Transverse colon (tissue), 4 donors: ENCODE measurements around the gene CTAGE1. TPM values are rescaled to one million over a fixed set of nuclear protein-coding genes. Genes with fewer than 3 reads are reported as not detected.

Experiments used
- DNase-seq: peaks from one replicate; pipeline ENCODE4 v3.0.0-alpha.2; 2019
- H3K27ac ChIP-seq, 4 donors: fragments of 200-600 bp; sonication (generic); 2 replicates each; pipeline ENCODE4 v1.5.1; 2016 to 2018; ENCODE audit warnings: inconsistent platforms in 4 of 4
- H3K27me3 ChIP-seq: fragments of 200-600 bp; sonication (generic); 2 replicates; pipeline ENCODE4 v1.5.1; 2017; ENCODE audit warnings: inconsistent platforms
- H3K36me3 ChIP-seq, 4 donors: fragments of 200-600 bp; sonication (generic); 2 replicates each; pipeline ENCODE4 v1.5.1; 2017 to 2019; ENCODE audit warnings: inconsistent platforms in 4 of 4
- H3K4me1 ChIP-seq, 4 donors: fragments of 200-600 bp; sonication (generic); 2 replicates each; pipeline ENCODE4 v1.5.1; 2017 to 2020; ENCODE audit warnings: inconsistent platforms in 4 of 4
- H3K4me3 ChIP-seq, 4 donors: fragments of 200-600 bp; sonication (generic); 1 replicate in 1 of 4; 2 replicates in 3 of 4; pipeline versions ENCODE4 v1.5.1 to v1.6.1; 2017 to 2019; ENCODE audit warnings: inconsistent platforms in 4 of 4
- H3K9me3 ChIP-seq, 2 donors: fragments of 200-600 bp; sonication (generic); 2 replicates each; pipeline ENCODE4 v1.5.1; 2017 to 2019; ENCODE audit warnings: inconsistent platforms in 2 of 2
- EP300 ChIP-seq: sonication (generic); formaldehyde crosslinking; IDR thresholded peaks from one replicate; pipeline ENCODE4 v1.6.1; 2017; ENCODE audit warnings: antibody characterized with exemption, low read depth
- POLR2A ChIP-seq: fragments of 450-650 bp; IDR thresholded peaks from one replicate; pipeline ENCODE4 v1.6.1; 2016; ENCODE audit warnings: antibody characterized with exemption, mild to moderate bottlenecking, moderate library complexity
- POLR2AphosphoS5 ChIP-seq, 3 donors: sonication (generic); formaldehyde crosslinking; IDR thresholded peaks; one replicate each; pipeline ENCODE4 v1.6.1; 2016; ENCODE audit warnings: antibody characterized with exemption in 3 of 3
- WGBS, 2 donors: methylation state at CpG; one replicate each; pipeline ENCODE4 v1.1.5; 2018; ENCODE audit warnings: low coverage in 1 of 2; 5-methylcytosine and 5-hydroxymethylcytosine counted together
- in situ Hi-C, 4 donors: fragments of 200-750 bp; cut with MboI; loops; one replicate each; pipeline versions ENCODE4 v1.15.0 to v1.15.1; 2017; ENCODE audit warnings: low sequenced_read_pairs in 3 of 4, low pct_ligation_motif_present in 1 of 4, low pct_unique_long_range_greater_than_20kb in 1 of 4
- intact Hi-C: fragments of 100-400 bp; cut with DNase I; formaldehyde crosslinking; loops from one replicate; pipeline ENCODE4 v1.15.1; 2023; ENCODE audit warnings: low total_unique reads
- total RNA-seq, 4 donors: library from RNA; depleted of rRNA; stranded (reverse); fragments of >200 nt; gene quantifications; one replicate each; pipeline ENCODE4 v1.1.0, GENCODE V29; 2016
- TF ChIP-seq, protein P1 (sequence below), 5 experiments: fragments of 200-600 bp in 3 of 5; fragments of 450-650 bp in 2 of 5; sonication (generic) in 3 of 5; IDR thresholded peaks; 1 replicate in 2 of 5; 2 replicates in 3 of 5; pipeline ENCODE4 v1.5.1; 2016 to 2017; ENCODE audit warnings: antibody characterized with exemption in 5 of 5, inconsistent platforms in 3 of 5, mild to moderate bottlenecking in 2 of 5, moderate library complexity in 1 of 5

CTAGE1 gene
- total RNA-seq, 4 donors from 2014 or later = not detected

- DNase-seq = no peak
- intact Hi-C loops = no loop called here
- 93% methylated on average over 3 of the region's 3 CpGs; no CpG with 5 or more reads in 1 of the 2 donors for WGBS, 2 donors
- Histone ChIP-seq H3K27me3 (no peaks in the 10 kb centered on the region), H3K9me3 (peaks cover 5 to 6% of the 10 kb centered on the region in 2 donors), H3K4me3 (no peak overlapping the region), H3K36me3 (no peaks in the 10 kb centered on the region), H3K4me1 (no peaks in the 10 kb centered on the region), H3K27ac (no peak overlapping the region)
- TF ChIP-seq EP300 = no peak
- TF ChIP-seq, protein P1, sequence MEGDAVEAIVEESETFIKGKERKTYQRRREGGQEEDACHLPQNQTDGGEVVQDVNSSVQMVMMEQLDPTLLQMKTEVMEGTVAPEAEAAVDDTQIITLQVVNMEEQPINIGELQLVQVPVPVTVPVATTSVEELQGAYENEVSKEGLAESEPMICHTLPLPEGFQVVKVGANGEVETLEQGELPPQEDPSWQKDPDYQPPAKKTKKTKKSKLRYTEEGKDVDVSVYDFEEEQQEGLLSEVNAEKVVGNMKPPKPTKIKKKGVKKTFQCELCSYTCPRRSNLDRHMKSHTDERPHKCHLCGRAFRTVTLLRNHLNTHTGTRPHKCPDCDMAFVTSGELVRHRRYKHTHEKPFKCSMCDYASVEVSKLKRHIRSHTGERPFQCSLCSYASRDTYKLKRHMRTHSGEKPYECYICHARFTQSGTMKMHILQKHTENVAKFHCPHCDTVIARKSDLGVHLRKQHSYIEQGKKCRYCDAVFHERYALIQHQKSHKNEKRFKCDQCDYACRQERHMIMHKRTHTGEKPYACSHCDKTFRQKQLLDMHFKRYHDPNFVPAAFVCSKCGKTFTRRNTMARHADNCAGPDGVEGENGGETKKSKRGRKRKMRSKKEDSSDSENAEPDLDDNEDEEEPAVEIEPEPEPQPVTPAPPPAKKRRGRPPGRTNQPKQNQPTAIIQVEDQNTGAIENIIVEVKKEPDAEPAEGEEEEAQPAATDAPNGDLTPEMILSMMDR (IDR thresholded peaks at IDR 0.05) = no peak
- TF ChIP-seq POLR2A = no peak
- no peak for TF ChIP-seq POLR2AphosphoS5 (IDR thresholded peaks at IDR 0.05)
- in situ Hi-C loops = no loop called here
These were observed 9.7 kb downstream of the CTAGE1 start for GRCh38 chr18:22408059-22408458.

GRCh38 chr18:22405142-22405541 is 12.6 kb downstream of the CTAGE1 start:
- in situ Hi-C loops (no loop called here), intact Hi-C loops (no loop called here)
- Histone ChIP-seq H3K4me3 (no peak overlapping the region), H3K4me1 (no peaks in the 10 kb centered on the region), H3K27ac (no peak overlapping the region), H3K9me3 (peaks cover 5 to 6% of the 10 kb centered on the region in 2 donors), H3K27me3 (no peaks in the 10 kb centered on the region), H3K36me3 (no peaks in the 10 kb centered on the region)
- TF ChIP-seq, protein P1 (IDR thresholded peaks at IDR 0.05) = no peak
- no peak for TF ChIP-seq POLR2AphosphoS5 (IDR thresholded peaks at IDR 0.05)
- DNase-seq = no peak

DNA sequence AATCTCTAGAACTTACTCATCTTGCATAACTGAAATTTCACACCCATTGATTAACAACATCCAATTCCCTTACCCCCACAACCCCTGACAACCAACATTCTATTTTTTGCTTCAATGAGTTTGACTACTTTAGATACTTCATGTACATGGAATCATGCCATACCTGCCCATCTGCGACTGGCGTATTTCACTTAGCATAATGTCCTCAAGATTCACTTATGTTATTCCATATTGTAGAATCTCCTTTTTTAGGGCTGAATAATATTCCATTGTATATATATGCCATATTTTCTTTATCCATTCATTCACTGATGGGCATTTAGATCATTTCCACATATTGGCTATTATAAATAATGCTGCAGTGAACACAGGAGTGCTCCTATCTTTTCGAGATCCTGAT is 13.8 kb downstream of the CTAGE1 start:
- 91 to 98% methylated on average over 1 to 3 of the region's 3 CpGs for WGBS, 2 donors
- H3K27me3 ChIP-seq = no peaks in the 10 kb centered on the region
- H3K4me3 ChIP-seq = no peak overlapping the region
- TF ChIP-seq, protein P1 (IDR thresholded peaks at IDR 0.05) = no peak
- TF ChIP-seq POLR2A (no peak), EP300 (no peak), POLR2AphosphoS5 (IDR thresholded peaks at IDR 0.05) (no peak)
- intact Hi-C loops (no loop called here), in situ Hi-C loops (no loop called here)
- DNase-seq = no peak
- no peaks in the 10 kb centered on the region for H3K4me1 ChIP-seq
- no peaks in the 10 kb centered on the region for H3K36me3 ChIP-seq
- peaks cover 5 to 6% of the 10 kb centered on the region in 2 donors for H3K9me3 ChIP-seq
- H3K27ac ChIP-seq = no peak overlapping the region

GRCh38 chr18:22399949-22400348 is 17.8 kb downstream of the CTAGE1 start:
- no peak overlapping the region for H3K27ac ChIP-seq
- peaks cover 0 to under 1% of the 10 kb centered on the region in 2 donors for H3K9me3 ChIP-seq
- no peak for TF ChIP-seq POLR2A
- TF ChIP-seq EP300 = no peak
- TF ChIP-seq POLR2AphosphoS5 (IDR thresholded peaks at IDR 0.05) = no peak
- TF ChIP-seq, protein P1 (IDR thresholded peaks at IDR 0.05) = no peak
- DNase-seq = no peak
- in situ Hi-C loops (no loop called here), intact Hi-C loops (no loop called here)
- 62 to 82% methylated on average over 3 of the region's 3 CpGs for WGBS, 2 donors
- no peaks in the 10 kb centered on the region for H3K36me3 ChIP-seq
- H3K27me3 ChIP-seq = no peaks in the 10 kb centered on the region
- H3K4me1 ChIP-seq = no peaks in the 10 kb centered on the region
- H3K4me3 ChIP-seq = no peak overlapping the region
